ENCODE measurements around the gene DENND11. TPM values are rescaled to one million over a fixed set of nuclear protein-coding genes. Genes with fewer than 3 reads are reported as not detected.

DENND11 gene
- total and polyA plus RNA-seq, 8 donors, result 5.8 to 80.2 (median 13.9) TPM

DNA sequence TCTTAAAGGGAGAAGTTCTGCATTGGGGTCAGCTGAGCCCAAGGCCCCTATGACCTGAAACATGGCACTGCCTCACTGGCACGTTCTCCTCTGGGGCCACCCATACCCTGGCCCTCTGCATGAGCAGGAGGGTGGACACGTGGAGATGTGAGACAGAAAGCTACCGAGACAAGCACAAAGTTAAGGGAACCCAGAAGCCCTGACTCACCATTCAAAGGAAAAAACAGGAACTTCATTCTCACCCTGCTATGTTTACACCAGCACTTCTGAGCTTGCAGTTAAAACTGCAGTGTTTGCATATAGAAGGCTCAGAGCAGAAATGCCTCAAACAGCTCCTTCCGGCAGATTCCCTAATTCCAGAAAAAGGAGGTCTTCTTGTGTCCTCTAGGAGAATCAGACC is 41.7 kb downstream of the DENND11 start:
- H3K9me3 ChIP-seq, result no peaks in the 10 kb centered on the region
- H3K36me3 ChIP-seq, result peaks cover 19 to 83% (median 78%) of the 10 kb centered on the region in 4 donors
- intact Hi-C loops (cut with DNase I; ENCODE audit: low total_unique reads), result no loop called here

DNA sequence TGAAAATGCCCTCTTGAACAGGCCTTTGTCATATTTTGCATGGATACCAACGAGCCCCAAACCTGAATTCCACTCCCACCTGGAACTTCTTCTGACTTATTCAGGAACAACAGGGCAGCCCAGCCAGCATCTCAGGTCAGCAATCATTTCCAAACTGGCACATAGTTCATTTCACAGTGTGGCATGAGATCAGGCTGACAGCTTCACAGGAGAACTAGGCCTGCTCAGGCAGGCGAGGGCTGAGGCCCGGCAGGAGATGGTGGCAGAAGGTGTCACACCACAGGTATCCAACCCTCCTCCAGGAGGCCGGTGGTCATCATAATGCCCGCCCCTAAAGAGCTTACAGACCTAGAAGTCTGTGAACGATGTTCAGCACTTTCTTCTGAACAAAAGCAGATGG is 42.5 kb downstream of the DENND11 start:
- Histone ChIP-seq H3K9me3 (no peaks in the 10 kb centered on the region), H3K27ac (peak overlapping the region in 1 of 5 donors; percentile 38), H3K36me3 (peaks cover 11 to 78% (median 74%) of the 10 kb centered on the region in 4 donors), H3K4me3 (no peak overlapping the region), H3K27me3 (no peaks in the 10 kb centered on the region), H3K4me1 (peaks cover 11 to 40% (median 13%) of the 10 kb centered on the region in 4 donors)
- intact Hi-C loops (cut with DNase I; ENCODE audit: low total_unique reads), result no loop called here
- TF ChIP-seq EP300 (IDR thresholded peaks at IDR 0.05) (no peak), POLR2AphosphoS5 (IDR thresholded peaks at IDR 0.05) (no peak), POLR2A (IDR thresholded peaks at IDR 0.05) (no peak)
- TF ChIP-seq, protein P1, sequence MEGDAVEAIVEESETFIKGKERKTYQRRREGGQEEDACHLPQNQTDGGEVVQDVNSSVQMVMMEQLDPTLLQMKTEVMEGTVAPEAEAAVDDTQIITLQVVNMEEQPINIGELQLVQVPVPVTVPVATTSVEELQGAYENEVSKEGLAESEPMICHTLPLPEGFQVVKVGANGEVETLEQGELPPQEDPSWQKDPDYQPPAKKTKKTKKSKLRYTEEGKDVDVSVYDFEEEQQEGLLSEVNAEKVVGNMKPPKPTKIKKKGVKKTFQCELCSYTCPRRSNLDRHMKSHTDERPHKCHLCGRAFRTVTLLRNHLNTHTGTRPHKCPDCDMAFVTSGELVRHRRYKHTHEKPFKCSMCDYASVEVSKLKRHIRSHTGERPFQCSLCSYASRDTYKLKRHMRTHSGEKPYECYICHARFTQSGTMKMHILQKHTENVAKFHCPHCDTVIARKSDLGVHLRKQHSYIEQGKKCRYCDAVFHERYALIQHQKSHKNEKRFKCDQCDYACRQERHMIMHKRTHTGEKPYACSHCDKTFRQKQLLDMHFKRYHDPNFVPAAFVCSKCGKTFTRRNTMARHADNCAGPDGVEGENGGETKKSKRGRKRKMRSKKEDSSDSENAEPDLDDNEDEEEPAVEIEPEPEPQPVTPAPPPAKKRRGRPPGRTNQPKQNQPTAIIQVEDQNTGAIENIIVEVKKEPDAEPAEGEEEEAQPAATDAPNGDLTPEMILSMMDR (IDR thresholded peaks at IDR 0.05), result no peak
- no peak for DNase-seq
- WGBS, 5 donors, result 83 to 92% (median 91%) methylated on average over 6 of the region's 6 CpGs

More for the DNA sequence above, 41.7 kb downstream of the DENND11 start:
- H3K4me1 ChIP-seq, result peaks cover 15 to 43% (median 19%) of the 10 kb centered on the region in 4 donors
- DNase-seq, result peak in 1 of 2 donors; percentile 47
- 50 to 67% (median 58%) methylated on average over 4 of the region's 4 CpGs for WGBS, 5 donors
- TF ChIP-seq EP300 (IDR thresholded peaks at IDR 0.05), result no peak
- TF ChIP-seq POLR2AphosphoS5 (IDR thresholded peaks at IDR 0.05), result peak in 1 of 3 donors; percentile 17
- H3K4me3 ChIP-seq, result no peak overlapping the region
- peak overlapping the region in 3 of 5 donors; percentile 15 to 38 (median 23) for H3K27ac ChIP-seq
- no peaks in the 10 kb centered on the region for H3K27me3 ChIP-seq

DNA sequence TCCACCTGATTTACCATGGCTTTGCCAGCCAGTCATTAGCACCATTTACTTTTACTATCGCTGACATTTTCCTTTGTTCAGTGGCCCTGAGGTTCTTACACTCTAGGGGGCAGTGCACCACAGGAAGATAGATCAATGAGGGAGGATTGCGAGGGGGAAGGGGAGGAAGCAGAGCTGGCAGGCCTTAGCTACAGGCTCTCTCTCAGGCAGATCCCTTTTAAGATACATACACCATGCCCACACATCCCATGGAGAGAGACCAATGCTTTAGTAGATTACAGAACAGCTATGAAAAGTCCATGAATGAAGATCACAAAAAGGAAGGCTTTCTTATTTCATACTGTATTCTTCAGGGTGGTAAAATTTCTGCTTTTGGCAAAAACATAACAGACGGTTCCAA is 47.4 kb downstream of the DENND11 start:
- intact Hi-C loops (cut with DNase I; ENCODE audit: low total_unique reads), result no loop called here
- Histone ChIP-seq H3K9me3 (no peaks in the 10 kb centered on the region), H3K36me3 (peaks cover 11 to 53% (median 44%) of the 10 kb centered on the region in 4 donors), H3K27me3 (no peaks in the 10 kb centered on the region), H3K4me3 (no peak overlapping the region), H3K27ac (peak overlapping the region in 3 of 5 donors; percentile 24 to 36 (median 27)), H3K4me1 (peaks cover 5 to 22% (median 8%) of the 10 kb centered on the region in 4 donors)
- DNase-seq, result peak; percentile 70 to 90
- TF ChIP-seq, protein P1 (IDR thresholded peaks at IDR 0.05), result peak in 5 of 7 experiments; percentile 53 to 85 (median 69)
- TF ChIP-seq EP300 (IDR thresholded peaks at IDR 0.05) (no peak), POLR2AphosphoS5 (IDR thresholded peaks at IDR 0.05) (peak in 1 of 3 donors; percentile 80)
- 28 to 40% (median 33%) methylated on average over 3 of the region's 3 CpGs for WGBS, 5 donors

DNA sequence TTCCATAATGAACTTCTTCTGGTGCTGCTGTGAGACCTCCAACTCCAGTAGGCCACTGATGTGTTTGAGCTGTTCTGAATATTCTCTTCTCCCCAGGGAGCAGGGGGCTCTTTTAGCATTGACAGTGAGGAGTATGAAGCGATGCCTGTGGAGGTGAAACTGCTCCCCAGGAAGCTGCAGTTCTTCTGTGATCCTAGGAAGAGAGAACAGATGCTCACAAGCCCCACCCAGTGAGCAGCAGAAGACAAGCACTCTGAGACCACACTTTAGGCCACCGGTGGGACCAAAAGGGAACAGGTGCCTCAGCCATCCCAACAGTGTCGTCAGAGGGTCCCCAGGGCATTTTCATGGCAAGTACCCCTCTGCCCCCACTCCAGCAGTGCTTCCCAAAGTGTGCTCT is 49.3 kb downstream of the DENND11 start:
- DNase-seq, result no peak
- TF ChIP-seq POLR2A (IDR thresholded peaks at IDR 0.05) (no peak), POLR2AphosphoS5 (IDR thresholded peaks at IDR 0.05) (no peak), EP300 (IDR thresholded peaks at IDR 0.05) (no peak)
- TF ChIP-seq, protein P1 (IDR thresholded peaks at IDR 0.05), result no peak
- no peak overlapping the region for H3K27ac ChIP-seq
- no peaks in the 10 kb centered on the region for H3K27me3 ChIP-seq
- intact Hi-C loops (cut with DNase I; ENCODE audit: low total_unique reads), result no loop called here
- no peak overlapping the region for H3K4me3 ChIP-seq
- 68 to 79% (median 75%) methylated on average over 3 of the region's 3 CpGs for WGBS, 5 donors
- peaks cover 5 to 27% (median 15%) of the 10 kb centered on the region in 4 donors for H3K4me1 ChIP-seq
- peaks cover 11 to 36% (median 30%) of the 10 kb centered on the region in 4 donors for H3K36me3 ChIP-seq
- H3K9me3 ChIP-seq, result no peaks in the 10 kb centered on the region

Small RNA genes lying within 50 kb of the gene (small RNA-seq; reads per million reads assigned to genes)
- 0 reads per million in 4 donors for gene RNU1-82P

Other genes with a start within 250 kb of the DENND11 start
- gene AGK, start 150.8 kb downstream of the DENND11 start, total RNA-seq, result 10 to 100 TPM in 4 of 5 donors, 1 to 10 TPM in 1; 2.9 to 42.8 (median 19.6) TPM
- gene AGK, start 150.8 kb downstream of the DENND11 start, polyA plus RNA-seq, result 10 to 100 TPM in 1 of 3 donors, 1 to 10 TPM in 2; 6.6 to 11.6 (median 7.3) TPM
- under 1 TPM in 1 of 5 donors, not detected in 4; 0.37 TPM for gene WEE2, start 6.2 kb upstream of the DENND11 start, total RNA-seq
- not detected for gene WEE2, start 6.2 kb upstream of the DENND11 start, polyA plus RNA-seq
- gene SSBP1, start 36.2 kb upstream of the DENND11 start, total RNA-seq, result 100 to 1,000 TPM in 1 of 5 donors, 10 to 100 TPM in 4; 17.4 to 145 (median 59.8) TPM
- 100 to 1,000 TPM; 169 to 207 (median 198) TPM for gene SSBP1, start 36.2 kb upstream of the DENND11 start, polyA plus RNA-seq
- 1 to 10 TPM in 2 of 5 donors, under 1 TPM in 1, not detected in 2; 0.58 to 5.7 (median 4.4) TPM for gene TAS2R3, start 61.9 kb upstream of the DENND11 start, total RNA-seq
- not detected for gene TAS2R3, start 61.9 kb upstream of the DENND11 start, polyA plus RNA-seq
- 1 to 10 TPM in 3 of 5 donors, under 1 TPM in 1, not detected in 1; 0.58 to 3.7 (median 1.2) TPM for gene TAS2R4, start 74.5 kb upstream of the DENND11 start, total RNA-seq
- gene TAS2R4, start 74.5 kb upstream of the DENND11 start, polyA plus RNA-seq, result under 1 TPM in 1 of 3 donors, not detected in 2; 0.23 TPM
- 10 to 100 TPM in 1 of 5 donors, 1 to 10 TPM in 3, not detected in 1; 4.4 to 45.5 (median 9.0) TPM for gene TAS2R5, start 88.1 kb upstream of the DENND11 start, total RNA-seq
- 1 to 10 TPM in 1 of 3 donors, under 1 TPM in 1, not detected in 1; 0.92 to 1.1 TPM for gene TAS2R5, start 88.1 kb upstream of the DENND11 start, polyA plus RNA-seq
- gene PRSS37, start 139.3 kb upstream of the DENND11 start, total RNA-seq, result not detected
- not detected for gene PRSS37, start 139.3 kb upstream of the DENND11 start, polyA plus RNA-seq
- not detected for gene OR9A4, start 214.2 kb upstream of the DENND11 start, total RNA-seq
- gene OR9A4, start 214.2 kb upstream of the DENND11 start, polyA plus RNA-seq, result not detected
- 1 to 10 TPM in 1 of 5 donors, under 1 TPM in 1, not detected in 3; 0.29 to 1.3 TPM for gene CLEC5A, start 244.8 kb upstream of the DENND11 start, total RNA-seq
- 1 to 10 TPM in 1 of 3 donors, under 1 TPM in 2; 0.10 to 1.4 (median 0.31) TPM for gene CLEC5A, start 244.8 kb upstream of the DENND11 start, polyA plus RNA-seq

Measured in stomach (tissue), 9 donors.